K562 (cell line): Measurements from ENCODE around the gene PTPRR.

Experiments used
- FOXA1 ChIP-seq: fragments of 450-650 bp; IDR thresholded peaks from 2 replicates; pipeline ENCODE4 v1.6.1; 2016; ENCODE audit warnings: mild to moderate bottlenecking, borderline replicate concordance
- SMARCA5 ChIP-seq: fragments of 450-650 bp; IDR thresholded peaks from 2 replicates; pipeline ENCODE4 v1.6.1; 2016
- THAP12 ChIP-seq: fragments of 250-450 bp; sonication (Bioruptor Pico); IDR thresholded peaks from 2 replicates; pipeline ENCODE4 v1.9.0; 2021; ENCODE audit warnings: mild to moderate bottlenecking, inconsistent platforms

GRCh38 chr12:70815056-70815455 lies 105.5 kb downstream of the PTPRR start:
- TF ChIP-seq THAP12 (CRISPR knock-in tag) (no peak), SMARCA5 (no peak), FOXA1 (no peak)
